Measurements from ENCODE around the gene PLCZ1. TPM values are rescaled to one million over a fixed set of nuclear protein-coding genes. Genes with fewer than 3 reads are reported as not detected.

PLCZ1 gene
- polyA plus RNA-seq, 1 experiment: not detected

DNA sequence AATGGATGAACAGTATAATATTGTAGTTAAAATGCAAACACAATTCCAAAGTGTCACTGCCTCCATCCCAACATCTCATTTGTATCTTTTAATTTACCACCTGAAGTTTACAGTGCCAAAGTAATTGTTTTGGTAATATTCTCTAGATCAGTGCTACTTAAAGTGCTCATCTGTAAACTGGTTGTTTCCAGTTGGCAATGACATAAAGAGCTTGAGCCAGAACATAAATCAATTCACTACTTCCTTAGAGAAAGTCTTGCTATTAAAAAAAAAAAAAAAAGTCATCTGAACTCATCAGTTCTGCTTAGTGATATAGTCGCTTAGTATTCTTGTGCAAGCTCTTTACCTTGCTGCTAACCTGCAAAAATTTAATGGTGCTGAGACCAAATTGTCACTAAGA is 16.4 kb downstream of the PLCZ1 start:
- TF ChIP-seq, protein P1, sequence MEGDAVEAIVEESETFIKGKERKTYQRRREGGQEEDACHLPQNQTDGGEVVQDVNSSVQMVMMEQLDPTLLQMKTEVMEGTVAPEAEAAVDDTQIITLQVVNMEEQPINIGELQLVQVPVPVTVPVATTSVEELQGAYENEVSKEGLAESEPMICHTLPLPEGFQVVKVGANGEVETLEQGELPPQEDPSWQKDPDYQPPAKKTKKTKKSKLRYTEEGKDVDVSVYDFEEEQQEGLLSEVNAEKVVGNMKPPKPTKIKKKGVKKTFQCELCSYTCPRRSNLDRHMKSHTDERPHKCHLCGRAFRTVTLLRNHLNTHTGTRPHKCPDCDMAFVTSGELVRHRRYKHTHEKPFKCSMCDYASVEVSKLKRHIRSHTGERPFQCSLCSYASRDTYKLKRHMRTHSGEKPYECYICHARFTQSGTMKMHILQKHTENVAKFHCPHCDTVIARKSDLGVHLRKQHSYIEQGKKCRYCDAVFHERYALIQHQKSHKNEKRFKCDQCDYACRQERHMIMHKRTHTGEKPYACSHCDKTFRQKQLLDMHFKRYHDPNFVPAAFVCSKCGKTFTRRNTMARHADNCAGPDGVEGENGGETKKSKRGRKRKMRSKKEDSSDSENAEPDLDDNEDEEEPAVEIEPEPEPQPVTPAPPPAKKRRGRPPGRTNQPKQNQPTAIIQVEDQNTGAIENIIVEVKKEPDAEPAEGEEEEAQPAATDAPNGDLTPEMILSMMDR (IDR thresholded peaks at IDR 0.05; ENCODE audit: insufficient read depth, low read depth, low read length): no peak
- no peak for DNase-seq (ENCODE audit: low read depth)
- no peaks in the 10 kb centered on the region for H3K36me3 ChIP-seq (ENCODE audit: control insufficient read depth, insufficient read depth, low read length)
- ChIA-PET CTCF (interaction anchor here (0.7 kb wide), 1 partner anchor 352 kb away, joined by 4 read pairs; no protein-coding TSS in a partner anchor), POLR2A (no interaction called here)
- no peaks in the 10 kb centered on the region for H3K27me3 ChIP-seq (ENCODE audit: control insufficient read depth, insufficient read depth, low read length)
- H3K4me3 ChIP-seq (ENCODE audit: low read depth, low read length): no peak overlapping the region

DNA sequence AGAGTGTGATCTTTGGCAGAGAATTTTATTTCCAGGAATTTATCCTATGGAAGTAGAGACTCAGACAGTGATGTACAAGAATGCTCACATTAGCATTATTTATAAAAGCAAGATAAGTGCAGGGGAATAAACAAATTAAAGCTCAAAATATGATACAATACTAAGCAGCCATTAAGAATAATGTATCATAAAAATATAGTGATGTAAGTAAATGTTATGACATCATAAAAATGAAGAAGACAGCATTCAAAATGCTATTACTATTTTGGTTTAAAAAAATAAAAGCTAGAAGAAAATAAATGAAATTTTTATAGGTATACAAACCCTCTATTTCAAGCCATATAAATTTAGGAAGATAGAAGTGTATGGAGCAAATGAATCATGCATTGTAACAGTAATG is 17.1 kb downstream of the PLCZ1 start:
- CTCF ChIA-PET: interaction anchor here (0.5 kb wide), 1 partner anchor 31 kb away, joined by 3 read pairs; no protein-coding TSS in a partner anchor
- POLR2A ChIA-PET: no interaction called here
- Histone ChIP-seq H3K36me3 (ENCODE audit: control insufficient read depth, insufficient read depth, low read length) (no peaks in the 10 kb centered on the region), H3K27me3 (ENCODE audit: control insufficient read depth, insufficient read depth, low read length) (no peaks in the 10 kb centered on the region), H3K4me3 (ENCODE audit: low read depth, low read length) (no peak overlapping the region)
- no peak for DNase-seq (ENCODE audit: low read depth)
- TF ChIP-seq, protein P1 (IDR thresholded peaks at IDR 0.05; ENCODE audit: insufficient read depth, low read depth, low read length): no peak

DNA sequence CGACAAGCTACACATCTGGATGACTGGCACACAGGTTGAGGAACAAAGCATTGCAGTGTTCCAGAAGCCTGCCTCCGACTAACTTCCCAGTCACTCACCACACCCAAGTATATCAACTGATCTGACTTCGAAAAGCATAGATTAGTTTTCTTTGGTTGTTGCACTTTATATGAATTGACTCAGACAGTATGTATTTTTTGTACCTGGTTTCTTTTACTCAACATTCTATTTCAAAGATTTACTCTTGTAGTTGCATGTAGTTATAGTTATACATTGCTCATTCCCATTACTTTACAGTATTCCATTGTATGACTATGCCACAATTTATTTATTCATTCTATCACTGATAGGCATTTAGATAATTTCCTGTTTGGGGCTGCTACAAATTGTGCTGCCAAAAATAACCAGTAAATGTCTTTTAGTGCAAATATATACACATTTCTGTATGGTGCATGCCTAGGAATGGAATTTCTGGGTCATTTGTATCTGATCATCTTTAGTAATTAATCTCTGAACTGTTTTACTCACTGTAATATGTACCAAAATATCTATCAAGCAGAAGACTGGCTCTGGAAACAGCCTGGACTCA is 17.8 kb downstream of the PLCZ1 start:
- CTCF ChIA-PET: no interaction called here
- H3K4me3 ChIP-seq (ENCODE audit: low read depth, low read length): no peak overlapping the region
- TF ChIP-seq, protein P1 (IDR thresholded peaks at IDR 0.05; ENCODE audit: insufficient read depth, low read depth, low read length): no peak
- POLR2A ChIA-PET: no interaction called here
- no peak for DNase-seq (ENCODE audit: low read depth)
- no peaks in the 10 kb centered on the region for H3K36me3 ChIP-seq (ENCODE audit: control insufficient read depth, insufficient read depth, low read length)
- no peaks in the 10 kb centered on the region for H3K27me3 ChIP-seq (ENCODE audit: control insufficient read depth, insufficient read depth, low read length)

DNA sequence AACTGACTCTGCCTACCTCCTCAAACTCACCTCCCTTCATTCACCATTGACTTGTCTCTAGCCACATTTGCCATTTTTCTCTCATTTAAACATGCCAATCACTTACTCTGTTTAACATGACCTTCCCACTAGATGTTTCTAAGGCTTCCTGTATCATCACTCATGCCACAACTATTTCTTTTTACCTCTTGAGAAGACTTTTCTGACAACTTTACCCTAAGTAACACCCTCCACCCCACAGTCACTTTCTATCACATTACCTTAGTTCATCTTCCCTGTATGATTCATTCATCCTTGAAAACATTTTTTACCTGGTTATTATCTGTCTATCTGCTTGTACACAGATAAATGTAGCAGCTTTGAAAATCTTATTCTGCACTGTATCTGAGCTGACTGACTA is 19.4 kb downstream of the PLCZ1 start:
- CTCF ChIA-PET: no interaction called here
- DNase-seq (ENCODE audit: low read depth): no peak
- TF ChIP-seq, protein P1 (IDR thresholded peaks at IDR 0.05; ENCODE audit: insufficient read depth, low read depth, low read length): no peak
- H3K27me3 ChIP-seq (ENCODE audit: control insufficient read depth, insufficient read depth, low read length): no peaks in the 10 kb centered on the region
- H3K4me3 ChIP-seq (ENCODE audit: low read depth, low read length): no peak overlapping the region
- POLR2A ChIA-PET: no interaction called here
- H3K36me3 ChIP-seq (ENCODE audit: control insufficient read depth, insufficient read depth, low read length): no peaks in the 10 kb centered on the region

DNA sequence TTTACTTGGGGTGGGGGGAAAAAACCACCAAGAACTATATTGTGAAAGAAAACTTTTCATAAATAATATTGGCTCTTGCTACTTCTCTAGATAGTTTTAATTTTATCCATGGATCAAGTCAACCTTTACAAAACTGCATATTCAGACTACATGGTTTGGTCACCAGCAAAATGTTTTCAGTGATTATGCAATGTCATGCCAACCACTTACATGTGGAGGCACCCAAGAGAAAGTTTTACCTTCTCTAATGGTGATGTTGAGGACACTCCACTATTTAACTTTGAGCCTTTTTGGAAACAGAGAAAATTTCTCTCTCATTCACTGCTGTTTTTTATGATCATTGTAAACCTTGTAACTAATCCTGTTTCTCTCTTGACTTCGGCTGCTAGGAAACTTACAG is 21.6 kb downstream of the PLCZ1 start:
- POLR2A ChIA-PET: no interaction called here
- TF ChIP-seq, protein P1 (IDR thresholded peaks at IDR 0.05; ENCODE audit: insufficient read depth, low read depth, low read length): no peak
- Histone ChIP-seq H3K4me3 (ENCODE audit: low read depth, low read length) (no peak overlapping the region), H3K36me3 (ENCODE audit: control insufficient read depth, insufficient read depth, low read length) (no peaks in the 10 kb centered on the region), H3K27me3 (ENCODE audit: control insufficient read depth, insufficient read depth, low read length) (no peaks in the 10 kb centered on the region)
- CTCF ChIA-PET: no interaction called here
- no peak for DNase-seq (ENCODE audit: low read depth)

Measured in BJ (cell line).